Caki2 (cell line): Measurements from ENCODE around the gene MOG. TPM values are rescaled to one million over a fixed set of nuclear protein-coding genes. Genes with fewer than 3 reads are reported as not detected.
"Not testable (repeated sequence)": the region's sequence is repeated elsewhere in the genome, so short reads cannot be mapped to it uniquely, and the experiment has no call there.

Experiments
- DNase-seq: peaks from one replicate; pipeline ENCODE4 v3.0.0-alpha.2; 2015; ENCODE audit warnings: low read depth
- in situ Hi-C: cut with HindIII; loops from 2 replicates; pipeline ENCODE4 v1.10.0; 2016; ENCODE audit warnings: low sequenced_read_pairs, low pct_unique_long_range_greater_than_20kb, mixed read lengths
- total RNA-seq: library from RNA; depleted of rRNA; stranded (reverse); fragments of >200 nt; shearing (Covaris generic); gene quantifications from 2 replicates; pipeline ENCODE4 v1.2.3, GENCODE V29; 2014; ENCODE audit warnings: low replicate concordance

The MOG gene
- total RNA-seq, 1 experiment from 2014 or later, result not detected

DNA sequence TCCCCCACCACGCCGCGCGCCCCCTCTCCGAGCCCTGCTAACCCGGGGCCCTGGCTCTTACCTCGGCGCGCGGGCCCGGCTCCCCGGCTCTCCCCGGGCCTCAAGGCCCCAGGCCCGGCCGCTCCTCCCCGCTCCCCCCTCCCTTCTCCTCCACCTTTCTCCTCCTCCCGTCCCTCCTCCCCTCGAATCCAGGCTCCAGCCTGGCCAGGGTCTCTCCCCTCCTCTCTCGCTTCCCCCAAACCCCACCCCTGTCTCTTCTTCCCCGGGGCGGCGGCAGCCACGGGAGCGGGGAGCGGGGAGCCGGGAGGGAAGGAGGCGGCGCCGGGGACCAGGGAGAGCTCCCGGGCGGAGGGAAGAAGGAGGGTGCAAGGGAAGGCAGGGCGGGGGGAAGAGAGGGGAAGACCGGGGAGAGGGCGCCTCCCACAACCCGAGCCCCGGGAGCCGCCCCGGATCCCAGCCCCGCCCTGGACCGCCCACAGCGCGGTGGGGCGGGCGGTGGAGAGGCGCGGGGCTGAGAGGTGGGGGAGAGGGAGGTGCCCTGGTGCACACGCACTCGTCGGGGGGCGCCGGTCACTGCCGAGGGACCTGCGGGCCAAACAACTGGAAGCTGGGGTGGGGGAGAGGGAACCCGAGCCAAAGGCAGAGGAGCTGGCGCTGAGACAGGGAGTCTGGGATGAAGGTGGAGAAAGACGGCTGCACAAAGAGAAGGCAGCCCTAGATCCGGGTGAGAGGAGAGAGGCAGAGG, 23.9 kb upstream of the MOG start, which contains the start of gene GABBR1:
Gene GABBR1 (minus strand): TSS at position 395 of the 745 bp plus-strand sequence. CDS start 798 bp downstream, outside the sequence.
- DNase-seq, result peak; percentile 96
- in situ Hi-C loops, result no loop called here

DNA sequence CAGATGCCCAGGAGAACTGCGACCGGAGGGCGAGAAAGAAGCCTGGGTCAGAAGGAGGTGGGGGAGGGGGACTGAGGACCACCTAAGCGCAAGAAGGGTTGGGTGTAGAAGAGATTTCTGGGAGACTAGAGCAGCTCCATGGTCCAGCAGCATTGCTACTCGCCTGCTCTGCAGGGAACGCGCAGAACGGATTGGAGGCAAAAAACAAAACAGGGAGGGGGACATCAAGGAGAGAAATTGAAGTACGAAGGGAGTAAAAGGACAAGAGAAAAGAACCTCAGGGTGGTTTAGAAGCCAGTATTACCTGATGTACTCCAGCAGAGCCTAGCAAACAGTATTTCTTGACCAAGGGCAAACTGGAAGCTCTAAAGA, 23.4 kb upstream of the MOG start:
- no peak for DNase-seq
- in situ Hi-C loops, result no loop called here

GRCh38 chr6:29637247-29637646, 19.6 kb upstream of the MOG start:
- in situ Hi-C loops, result no loop called here

DNA sequence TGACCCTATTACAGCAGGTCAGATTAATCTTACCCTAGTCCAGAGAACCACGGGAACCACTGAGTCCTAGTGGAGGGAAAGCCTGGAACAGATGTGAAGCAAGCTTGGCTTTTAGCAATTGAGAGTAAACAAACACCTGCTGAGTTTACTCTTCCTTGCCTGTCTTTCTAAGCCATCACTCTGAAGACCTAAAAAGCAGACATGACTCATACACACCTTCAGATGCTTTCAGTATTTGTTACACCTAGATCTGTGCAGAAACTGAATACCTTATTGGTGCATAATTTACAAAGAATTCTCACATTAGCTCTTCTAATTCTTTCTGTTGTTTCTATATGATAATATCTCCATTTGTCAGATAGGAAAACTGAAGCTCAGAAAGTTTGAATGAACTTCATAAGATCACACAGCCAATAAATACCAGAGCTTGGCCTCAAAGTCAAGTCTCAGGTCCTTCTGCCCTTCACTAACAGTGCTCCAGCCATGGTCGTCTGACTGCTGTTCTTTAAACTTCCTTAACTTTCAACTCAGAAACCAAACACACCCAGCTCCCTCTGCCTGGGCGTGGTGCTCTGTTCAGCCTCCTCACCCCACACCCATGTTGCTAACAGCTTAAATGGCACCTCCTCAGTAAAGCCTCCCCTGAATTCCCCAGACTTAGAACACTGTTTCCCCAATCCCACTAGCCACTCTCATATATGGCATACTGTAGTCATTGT, 15.3 kb upstream of the MOG start:
- DNase-seq, result no peak
- in situ Hi-C loops, result no loop called here

More at GRCh38 chr6:29637247-29637646, 19.6 kb upstream of the MOG start:
- no peak for DNase-seq

- in situ Hi-C loops, result no loop called here
- DNase-seq, result no peak
Measured at GRCh38 chr6:29647927-29648642, 8.8 kb upstream of the MOG start.

GRCh38 chr6:29649701-29650673, 6.9 kb upstream of the MOG start:
- in situ Hi-C loops, result no loop called here
- peak; percentile 95 for DNase-seq

- in situ Hi-C loops, result no loop called here
- DNase-seq, result peak; percentile 50
Measured at GRCh38 chr6:29651413-29652197, 5.3 kb upstream of the MOG start.

GRCh38 chr6:29652198-29652584, 4.7 kb upstream of the MOG start:
- no peak for DNase-seq
- in situ Hi-C loops, result no loop called here

DNA sequence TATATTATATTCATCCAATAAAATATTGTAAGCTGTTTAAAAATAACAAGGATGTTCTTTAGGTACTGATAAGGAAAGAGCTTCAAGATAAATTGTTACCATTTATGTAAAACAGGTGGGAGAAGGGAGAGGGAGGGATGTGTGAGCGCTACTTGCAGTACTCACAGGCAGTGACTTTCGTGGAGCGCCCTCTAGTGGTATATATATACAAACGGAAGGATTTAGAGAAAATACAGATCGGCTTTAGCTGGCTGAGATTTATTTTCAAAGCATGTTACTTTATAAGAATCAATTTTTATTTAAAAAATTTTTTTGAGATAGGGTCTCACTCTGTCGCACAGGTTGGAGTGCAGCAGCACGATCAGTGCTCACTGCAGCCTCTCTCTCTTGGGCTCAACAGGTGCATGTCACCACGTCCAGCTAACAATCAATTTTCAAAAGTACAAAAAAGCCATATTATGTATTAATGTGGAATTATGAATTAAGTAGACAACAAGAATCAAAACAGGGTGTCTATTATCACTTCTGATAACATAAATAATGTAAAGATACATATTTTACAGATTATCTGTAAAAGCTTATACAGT, 3.3 kb upstream of the MOG start:
- in situ Hi-C loops, result no loop called here
- DNase-seq, result peak; percentile 36

- in situ Hi-C loops, result no loop called here
- DNase-seq, result no peak
Measured at GRCh38 chr6:29655658-29656057, 1.2 kb upstream of the MOG start.

- in situ Hi-C loops, result no loop called here
- DNase-seq, result no peak
Measured at GRCh38 chr6:29656157-29656556, 735 bp upstream of the MOG start.

GRCh38 chr6:29661071-29661470, 4.2 kb downstream of the MOG start:
- in situ Hi-C loops, result no loop called here
- no peak for DNase-seq

GRCh38 chr6:29661502-29662141, 4.7 kb downstream of the MOG start:
- DNase-seq, in situ Hi-C loops: not testable (repeated sequence)

DNA sequence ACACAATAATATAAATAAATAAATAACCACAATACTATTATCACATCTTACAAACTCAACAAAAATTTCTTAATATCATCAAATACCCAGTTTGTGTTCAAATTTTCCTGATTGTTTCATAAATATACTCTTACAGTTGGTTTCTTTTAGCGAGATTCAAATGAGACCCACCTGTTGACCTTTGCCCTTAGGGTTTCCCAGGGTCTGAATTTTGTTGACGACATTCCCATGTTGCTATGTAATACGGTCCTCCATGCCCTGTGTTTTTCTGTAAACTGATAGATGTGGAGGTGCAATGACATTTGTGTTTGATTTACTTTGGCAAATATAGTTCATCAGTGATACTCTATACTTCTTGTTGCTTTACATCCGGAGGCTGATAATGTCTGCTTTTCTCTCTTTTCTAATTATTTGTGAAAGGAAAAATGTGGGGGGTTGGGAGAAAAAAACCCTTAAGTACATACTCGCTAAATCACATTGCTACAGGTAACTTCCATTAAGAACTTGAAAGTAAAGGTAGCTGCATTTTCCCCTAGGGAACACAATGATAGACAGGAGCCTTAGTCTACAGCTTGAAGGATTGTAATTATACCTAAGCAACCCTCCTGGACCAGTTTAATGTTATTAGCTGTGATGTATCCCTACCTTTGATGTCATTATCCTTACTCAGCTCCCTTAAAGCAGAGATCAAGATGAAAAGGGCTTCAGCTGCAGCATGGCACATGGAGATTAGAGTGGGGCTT, 6.6 kb downstream of the MOG start:
- in situ Hi-C loops, result no loop called here
- DNase-seq, result no peak

GRCh38 chr6:29665942-29666825, 9.3 kb downstream of the MOG start:
- no peak for DNase-seq
- in situ Hi-C loops, result no loop called here
